GM15510 (cell line): ENCODE measurements around the gene RAB40C.

ENCODE experiments used
- POLR2A ChIP-seq: IDR thresholded peaks from 3 replicates; pipeline ENCODE4 v1.6.1; 2011; ENCODE audit warnings: borderline replicate concordance; ENCODE audit not compliant: insufficient read length; ENCODE audit errors: extremely low read depth

The RAB40C gene

GRCh38 chr16:608019-608418, 18.2 kb downstream of the RAB40C start:
- TF ChIP-seq POLR2A, result no peak

GRCh38 chr16:609316-609715, 19.4 kb downstream of the RAB40C start:
- TF ChIP-seq POLR2A, result no peak

GRCh38 chr16:609984-610383, 20.1 kb downstream of the RAB40C start:
- TF ChIP-seq POLR2A, result no peak

- no peak for TF ChIP-seq POLR2A
Measured at GRCh38 chr16:610513-611381, 20.9 kb downstream of the RAB40C start.

GRCh38 chr16:615122-615521, 25.3 kb downstream of the RAB40C start:
- TF ChIP-seq POLR2A, result no peak

GRCh38 chr16:616733-617586, 27.1 kb downstream of the RAB40C start:
- no peak for TF ChIP-seq POLR2A

- no peak for TF ChIP-seq POLR2A
Measured at GRCh38 chr16:617855-618254, 28.0 kb downstream of the RAB40C start.

GRCh38 chr16:619476-620100, 29.7 kb downstream of the RAB40C start:
- TF ChIP-seq POLR2A, result no peak

GRCh38 chr16:620700-621525, 31.0 kb downstream of the RAB40C start:
- no peak for TF ChIP-seq POLR2A

GRCh38 chr16:621526-622105, 31.8 kb downstream of the RAB40C start:
- no peak for TF ChIP-seq POLR2A

- TF ChIP-seq POLR2A, result no peak
Measured at GRCh38 chr16:622920-623280, 33.0 kb downstream of the RAB40C start.

- TF ChIP-seq POLR2A, result no peak
Measured at GRCh38 chr16:624526-625070, 34.7 kb downstream of the RAB40C start.

- no peak for TF ChIP-seq POLR2A
Measured at GRCh38 chr16:625117-625976, 35.5 kb downstream of the RAB40C start.
